Heart left ventricle (tissue), 13 donors: ENCODE data around the gene OMA1.

Experiments
- POLR2A ChIP-seq, 2 donors: fragments of 450-650 bp; IDR thresholded peaks; one replicate each; pipeline ENCODE4 v1.6.1; 2017; ENCODE audit warnings: antibody characterized with exemption in 2 of 2, mild to moderate bottlenecking in 2 of 2, moderate library complexity in 2 of 2
- TF ChIP-seq, protein P1 (sequence below), 12 donors: fragments of 200-600 bp; sonication (generic) in 4 of 12; IDR thresholded peaks; one replicate each; pipeline versions ENCODE4 v1.5.0 to v1.8.0; 2018 to 2022; ENCODE audit warnings: antibody characterized with exemption in 12 of 12, mild to moderate bottlenecking in 5 of 12
- donor health status: ischemic (EF 13 %, LVEDD 7.1; RV severe dilation, severe dysfunction).
- donor health status: DM: no; HTN: yes; CAD: no.
- donor health status: DM: no; HTN: no; CAD: no.
- donor health status: ischemic (EF 25% LVEDD 6.9; RV normal size, moderate dysfunction).
- donor health status: ischemic (EF 25% LVEDD 5.7; RV mildly dilated, moderate dysfunction).
- donor health status: ischemic (EF 35%, LVEDD 5.7; RV mildly dilated, moderate dysfunction).
- donor health status: nonischemic (EF 11% LVEDD 7.7; RV severe dilation, severe dysfunction).
- donor health status: DM: yes; HTN: yes; CAD: no.
- donor health status: PGD.
- donor health status: ischemic (EF 29% LVEDD 5.4; RV normal size, mild dysfunction).
- donor health status: nonischemic (EF 23%, LVEDD 6.1; RV moderate dilation, normal function).

DNA sequence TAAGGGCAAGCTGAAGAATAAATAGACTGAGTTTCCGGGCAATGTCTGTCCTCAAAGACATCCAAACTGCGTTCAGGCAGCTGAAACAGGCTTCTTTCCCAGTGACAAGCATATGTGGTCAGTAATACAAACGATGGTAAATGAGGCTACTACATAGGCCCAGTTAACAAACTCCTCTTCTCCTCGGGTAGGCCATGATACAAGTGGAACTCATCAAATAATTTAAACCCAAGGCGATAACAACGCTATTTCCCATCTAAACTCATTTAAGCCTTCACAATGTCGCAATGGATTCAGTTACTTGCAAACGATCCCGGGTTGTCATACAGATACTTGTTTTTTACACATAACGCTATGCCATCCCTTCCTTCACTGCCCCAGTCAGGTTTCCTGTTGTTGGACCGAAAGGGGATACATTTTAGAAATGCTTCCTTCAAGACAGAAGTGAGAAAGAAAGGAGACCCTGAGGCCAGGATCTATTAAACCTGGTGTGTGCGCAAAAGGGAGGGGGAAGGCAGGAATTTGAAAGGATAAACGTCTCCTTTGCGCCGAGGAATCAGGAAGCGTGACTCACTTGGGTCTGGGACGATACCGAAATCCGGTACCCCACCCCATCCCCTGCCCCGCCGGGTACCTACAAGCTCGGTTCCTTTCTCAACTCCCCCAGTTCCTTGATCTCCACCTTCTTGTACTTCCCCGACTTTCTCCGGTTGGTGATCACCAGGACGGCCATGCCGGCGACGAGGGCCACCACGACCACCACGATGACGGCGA, 29.2 kb upstream of the OMA1 start:
- TF ChIP-seq, protein P1, sequence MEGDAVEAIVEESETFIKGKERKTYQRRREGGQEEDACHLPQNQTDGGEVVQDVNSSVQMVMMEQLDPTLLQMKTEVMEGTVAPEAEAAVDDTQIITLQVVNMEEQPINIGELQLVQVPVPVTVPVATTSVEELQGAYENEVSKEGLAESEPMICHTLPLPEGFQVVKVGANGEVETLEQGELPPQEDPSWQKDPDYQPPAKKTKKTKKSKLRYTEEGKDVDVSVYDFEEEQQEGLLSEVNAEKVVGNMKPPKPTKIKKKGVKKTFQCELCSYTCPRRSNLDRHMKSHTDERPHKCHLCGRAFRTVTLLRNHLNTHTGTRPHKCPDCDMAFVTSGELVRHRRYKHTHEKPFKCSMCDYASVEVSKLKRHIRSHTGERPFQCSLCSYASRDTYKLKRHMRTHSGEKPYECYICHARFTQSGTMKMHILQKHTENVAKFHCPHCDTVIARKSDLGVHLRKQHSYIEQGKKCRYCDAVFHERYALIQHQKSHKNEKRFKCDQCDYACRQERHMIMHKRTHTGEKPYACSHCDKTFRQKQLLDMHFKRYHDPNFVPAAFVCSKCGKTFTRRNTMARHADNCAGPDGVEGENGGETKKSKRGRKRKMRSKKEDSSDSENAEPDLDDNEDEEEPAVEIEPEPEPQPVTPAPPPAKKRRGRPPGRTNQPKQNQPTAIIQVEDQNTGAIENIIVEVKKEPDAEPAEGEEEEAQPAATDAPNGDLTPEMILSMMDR (IDR thresholded peaks at IDR 0.05): no peak
- no peak for TF ChIP-seq POLR2A (IDR thresholded peaks at IDR 0.05)
